GM18867 (cell line): Measurements from ENCODE around the gene NEUROG3.

Experiments
- ATAC-seq: cut with Tn5 transposase; IDR thresholded peaks from one replicate; pipeline ENCODE4 v1.9.1; 2021; ENCODE audit warnings: mild to moderate bottlenecking, moderate library complexity; ENCODE audit not compliant: unreplicated experiment

NEUROG3 gene, protein sequence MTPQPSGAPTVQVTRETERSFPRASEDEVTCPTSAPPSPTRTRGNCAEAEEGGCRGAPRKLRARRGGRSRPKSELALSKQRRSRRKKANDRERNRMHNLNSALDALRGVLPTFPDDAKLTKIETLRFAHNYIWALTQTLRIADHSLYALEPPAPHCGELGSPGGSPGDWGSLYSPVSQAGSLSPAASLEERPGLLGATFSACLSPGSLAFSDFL

GRCh38 chr10:69573056-69573806, at the start of gene NEUROG3:
TSS of gene NEUROG3 (minus strand) at chr10:69573422. CDS start at chr10:69573043, 379 bp downstream.
- ATAC-seq = peak; percentile 79

- no peak for ATAC-seq
Measured at GRCh38 chr10:69620625-69621024, 47.4 kb upstream of the NEUROG3 start.

DNA sequence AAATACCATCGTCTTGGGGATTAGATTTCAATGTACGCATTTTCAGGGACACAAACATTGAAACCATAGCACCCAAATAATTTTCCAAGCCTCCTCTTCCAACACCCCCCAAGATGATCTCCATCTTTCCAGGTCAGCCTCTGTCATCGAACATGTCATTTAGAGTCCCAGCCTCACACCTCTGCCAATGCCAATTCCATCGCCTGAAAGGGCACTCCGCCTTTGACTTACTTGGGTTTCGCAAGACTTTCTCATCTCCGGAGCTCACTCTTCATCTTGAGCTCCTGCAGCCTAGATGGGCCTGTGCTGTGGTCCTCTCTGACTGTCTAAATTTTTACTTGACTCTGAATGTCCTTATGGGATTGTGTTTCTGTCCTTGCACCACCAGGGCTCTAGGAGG, 46.4 kb upstream of the NEUROG3 start:
- ATAC-seq = no peak

DNA sequence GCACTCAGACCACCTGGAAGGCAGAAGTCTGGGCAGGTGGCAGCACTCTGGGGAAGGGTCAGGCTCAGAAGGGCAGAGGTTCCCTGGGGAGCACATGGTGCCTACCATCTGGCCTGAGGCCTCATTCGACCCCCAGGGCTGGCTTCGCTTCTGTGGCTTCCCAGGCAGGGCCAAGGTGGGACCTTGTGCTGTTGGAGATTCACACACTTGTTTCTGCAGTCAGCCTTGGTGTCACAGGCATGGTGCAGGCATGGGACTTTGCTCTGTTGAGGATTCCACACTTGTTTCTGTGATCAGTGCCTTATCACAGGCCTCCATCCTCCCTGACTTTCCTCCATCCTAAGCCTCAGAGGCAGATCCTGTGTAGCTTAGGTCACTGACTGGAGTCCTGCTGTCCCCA, 45.5 kb upstream of the NEUROG3 start:
- ATAC-seq = no peak

GRCh38 chr10:69616358-69616757, 43.1 kb upstream of the NEUROG3 start:
- ATAC-seq = no peak

GRCh38 chr10:69614130-69614529, 40.9 kb upstream of the NEUROG3 start:
- ATAC-seq = no peak

GRCh38 chr10:69612760-69613159, 39.5 kb upstream of the NEUROG3 start:
- no peak for ATAC-seq

DNA sequence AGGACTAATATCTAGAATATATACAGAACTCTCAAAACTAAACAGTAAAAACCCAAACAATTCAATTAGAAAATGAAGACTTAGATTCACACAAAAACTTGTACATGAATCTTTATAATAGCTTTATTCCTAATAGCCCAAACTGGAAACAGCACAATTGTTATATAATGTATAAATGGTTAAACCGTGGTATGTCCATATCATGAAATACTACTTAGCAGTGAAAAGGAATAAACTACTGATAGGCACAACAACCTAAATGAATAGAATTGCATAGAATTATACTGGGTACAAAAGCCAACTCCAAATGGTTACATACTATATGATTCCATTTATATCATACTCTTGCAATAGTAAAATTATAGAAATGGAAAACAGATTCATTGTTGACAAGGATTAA, 35.9 kb upstream of the NEUROG3 start:
- no peak for ATAC-seq

- ATAC-seq = no peak
Measured at GRCh38 chr10:69600761-69601330, 27.6 kb upstream of the NEUROG3 start.

GRCh38 chr10:69588358-69588757, 15.1 kb upstream of the NEUROG3 start:
- no peak for ATAC-seq

- ATAC-seq = no peak
Measured at GRCh38 chr10:69584624-69585023, 11.4 kb upstream of the NEUROG3 start.

GRCh38 chr10:69583106-69583505, 9.9 kb upstream of the NEUROG3 start:
- ATAC-seq = no peak

- ATAC-seq = no peak
Measured at GRCh38 chr10:69580435-69580834, 7.2 kb upstream of the NEUROG3 start.

DNA sequence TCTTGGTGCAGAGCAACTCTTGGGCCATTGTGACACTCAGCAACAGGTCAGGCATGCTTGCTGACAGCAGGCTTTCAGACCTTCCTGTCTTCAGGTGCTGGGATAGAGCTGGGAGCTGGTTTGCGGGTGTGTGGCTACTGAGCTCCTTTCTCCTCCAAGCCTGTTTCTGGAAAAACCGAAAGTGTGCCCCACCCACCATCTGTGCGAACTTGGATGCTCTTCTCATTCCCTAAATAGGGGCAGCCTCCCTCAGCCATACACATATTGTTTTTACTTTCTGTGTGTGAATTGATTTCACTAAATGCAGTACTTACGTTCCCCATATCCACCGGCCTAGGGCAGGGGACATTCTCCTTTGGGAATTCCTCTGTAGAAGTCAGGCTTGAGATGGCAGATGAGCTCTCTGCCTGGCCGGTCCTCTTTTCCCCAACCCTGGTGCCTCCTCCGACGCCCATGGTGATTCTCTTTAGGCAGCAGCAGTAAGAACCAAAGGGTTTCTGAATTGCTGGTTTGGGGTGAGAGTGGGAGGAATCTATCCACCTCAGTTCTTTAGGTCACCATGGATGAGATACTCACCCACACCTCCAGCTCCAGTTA, 6.3 kb upstream of the NEUROG3 start:
- ATAC-seq = no peak

GRCh38 chr10:69578508-69578991, 5.3 kb upstream of the NEUROG3 start:
- ATAC-seq = no peak

GRCh38 chr10:69577268-69578232, 4.3 kb upstream of the NEUROG3 start:
- no peak for ATAC-seq

DNA sequence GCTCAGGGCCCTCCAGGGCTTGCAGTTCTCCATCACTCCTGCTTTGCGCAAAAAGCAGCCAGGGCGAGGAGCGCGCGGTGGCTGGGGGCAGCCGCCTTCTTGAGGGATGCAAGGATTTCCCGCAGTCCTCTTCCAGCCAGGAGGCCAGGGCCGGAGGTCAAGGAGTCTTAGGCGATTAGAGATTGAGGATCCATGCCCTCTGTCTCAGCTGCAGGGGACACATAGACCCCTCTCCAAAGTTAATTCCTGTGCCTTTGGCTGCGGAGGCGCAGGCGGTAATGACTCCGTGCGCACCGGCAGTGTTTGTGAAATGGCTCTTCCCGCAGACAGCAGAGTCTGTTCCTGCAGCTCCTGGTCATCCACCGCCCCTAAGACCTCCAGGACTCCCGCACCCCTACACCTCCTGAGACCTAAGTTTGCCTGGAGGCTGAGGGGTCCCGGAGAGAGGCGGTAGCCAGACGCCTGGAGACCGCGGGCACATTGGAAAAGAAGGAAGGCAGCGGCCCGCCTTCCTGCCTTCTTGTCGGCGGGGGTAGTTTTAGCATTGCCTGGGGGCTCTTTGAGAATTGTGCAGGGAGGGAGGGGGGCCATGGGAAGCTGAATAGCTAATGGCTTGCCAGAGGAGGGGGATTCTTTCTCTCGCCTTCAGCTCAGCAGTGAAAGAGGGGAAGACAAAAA, 3.3 kb upstream of the NEUROG3 start:
- ATAC-seq = no peak

GRCh38 chr10:69575164-69575722, 2.0 kb upstream of the NEUROG3 start:
- no peak for ATAC-seq

- no peak for ATAC-seq
Measured at GRCh38 chr10:69574571-69574978, 1.4 kb upstream of the NEUROG3 start.
